ENCODE measurements around the gene ANKRD13D.

Gene ANKRD13D

GRCh38 chr11:67270256-67271204 is 18.6 kb upstream of the ANKRD13D start:
- in situ Hi-C loops (cut with HindIII; ENCODE audit: low sequenced_read_pairs) = no loop called here
- no peak for TF ChIP-seq CTCF (IDR thresholded peaks at IDR 0.05; ENCODE audit: low read depth, low read length)
- no peak overlapping the region for H3K4me3 ChIP-seq (ENCODE audit: low read depth, low read length)
- DNase-seq (ENCODE audit: low read depth, low spot score) = no peak

DNA sequence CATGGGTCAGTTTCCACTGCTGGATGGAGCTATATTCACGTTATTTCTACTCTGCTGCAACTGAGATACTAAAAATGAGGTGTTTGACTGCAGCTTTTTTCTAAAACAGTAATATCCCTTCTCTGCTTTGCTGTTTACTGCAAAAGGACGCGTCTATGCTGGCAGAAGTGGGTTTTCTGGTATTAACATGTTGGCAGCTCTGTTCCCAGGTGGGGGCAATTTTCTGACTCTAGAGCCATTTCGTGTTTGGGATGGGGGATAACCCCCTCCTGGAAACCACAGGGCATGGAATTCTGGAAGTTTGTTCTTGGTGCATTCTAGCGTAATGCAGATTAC is 17.9 kb upstream of the ANKRD13D start:
- in situ Hi-C loops (cut with HindIII; ENCODE audit: low sequenced_read_pairs) = no loop called here
- H3K4me3 ChIP-seq (ENCODE audit: low read depth, low read length) = no peak overlapping the region
- no peak for TF ChIP-seq CTCF (IDR thresholded peaks at IDR 0.05; ENCODE audit: low read depth, low read length)
- no peak for DNase-seq (ENCODE audit: low read depth, low spot score)

DNA sequence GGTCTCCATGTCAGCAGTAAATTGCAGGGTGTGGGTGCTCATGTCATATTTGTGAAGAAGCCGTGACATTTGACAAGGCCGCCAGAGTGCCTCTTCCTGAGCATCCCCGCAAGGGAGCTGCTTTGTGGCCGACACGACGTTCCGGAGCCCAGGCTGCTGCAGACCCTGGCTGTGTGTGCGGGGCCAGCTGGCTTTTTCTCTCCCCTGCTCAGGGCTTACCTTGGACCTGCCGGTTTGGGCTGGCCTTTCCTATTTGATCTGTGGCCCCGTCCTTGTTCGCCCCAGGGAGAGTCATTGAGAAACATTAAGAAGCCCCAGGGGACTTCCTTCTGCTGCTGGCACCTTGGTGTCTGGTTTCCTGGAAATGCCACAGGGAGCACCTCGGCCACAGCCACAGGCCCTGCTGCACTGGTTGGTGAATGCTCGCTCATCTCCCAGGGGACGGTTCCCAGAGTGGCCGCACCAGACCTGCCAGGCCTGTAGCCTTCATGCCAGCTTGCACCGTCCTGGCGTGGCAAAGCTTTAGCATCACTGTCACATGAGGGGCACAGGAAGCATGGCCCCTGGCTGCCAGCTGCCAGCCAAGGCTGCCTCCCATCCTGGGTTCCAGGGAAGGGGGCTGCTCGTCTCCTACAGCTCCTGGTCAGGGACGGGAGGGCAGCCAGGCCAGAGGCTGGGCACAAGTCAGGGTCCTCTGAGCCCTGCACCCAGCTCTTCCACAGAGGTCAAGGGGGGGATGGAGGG is 17.4 kb upstream of the ANKRD13D start:
- TF ChIP-seq CTCF (IDR thresholded peaks at IDR 0.05; ENCODE audit: low read depth, low read length) = no peak
- no peak for DNase-seq (ENCODE audit: low read depth, low spot score)
- in situ Hi-C loops (cut with HindIII; ENCODE audit: low sequenced_read_pairs) = no loop called here
- H3K4me3 ChIP-seq (ENCODE audit: low read depth, low read length) = no peak overlapping the region

GRCh38 chr11:67272327-67273259 is 16.5 kb upstream of the ANKRD13D start:
- in situ Hi-C loops (cut with HindIII; ENCODE audit: low sequenced_read_pairs) = no loop called here
- no peak overlapping the region for H3K4me3 ChIP-seq (ENCODE audit: low read depth, low read length)
- TF ChIP-seq CTCF (IDR thresholded peaks at IDR 0.05; ENCODE audit: low read depth, low read length) = no peak
- no peak for DNase-seq (ENCODE audit: low read depth, low spot score)

GRCh38 chr11:67273260-67273990 is 15.7 kb upstream of the ANKRD13D start:
- DNase-seq (ENCODE audit: low read depth, low spot score) = no peak
- in situ Hi-C loops (cut with HindIII; ENCODE audit: low sequenced_read_pairs) = no loop called here

More at GRCh38 chr11:67273260-67273990, 15.7 kb upstream of the ANKRD13D start:
- H3K4me3 ChIP-seq (ENCODE audit: low read depth, low read length) = no peak overlapping the region
- no peak for TF ChIP-seq CTCF (IDR thresholded peaks at IDR 0.05; ENCODE audit: low read depth, low read length)

Data from astrocyte of the spinal cord (primary cell).